ENCODE results near the gene METTL2A.
"Not testable (repeated sequence)": the region's sequence is repeated elsewhere in the genome, so short reads cannot be mapped to it uniquely, and the experiment has no call there.

METTL2A gene

GRCh38 chr17:62444063-62444462 lies 20.4 kb downstream of the METTL2A start:
- Histone ChIP-seq H3K9ac (ENCODE audit: low read depth, low read length) (no peak overlapping the region), H3K9me3 (ENCODE audit: insufficient read depth, low read depth, low read length) (no peaks in the 10 kb centered on the region), H3K36me3 (ENCODE audit: insufficient read depth, low read length) (peaks cover 77% of the 10 kb centered on the region), H3K27ac (ENCODE audit: low read depth, low read length) (no peak overlapping the region), H3K27me3 (ENCODE audit: insufficient read depth, low read length) (no peaks in the 10 kb centered on the region), H3K4me3 (ENCODE audit: low read length) (no peak overlapping the region), H3K4me1 (ENCODE audit: insufficient read depth, low read length) (no peaks in the 10 kb centered on the region)
- 97% methylated on average over 4 of the region's 4 CpGs for WGBS

- H3K4me1 ChIP-seq (ENCODE audit: insufficient read depth, low read length); H3K9ac ChIP-seq (ENCODE audit: low read depth, low read length); H3K9me3 ChIP-seq (ENCODE audit: insufficient read depth, low read depth, low read length); H3K27ac ChIP-seq (ENCODE audit: low read depth, low read length); H3K4me3 ChIP-seq (ENCODE audit: low read length); H3K27me3 ChIP-seq (ENCODE audit: insufficient read depth, low read length): not testable (repeated sequence)
- 98% methylated on average over 3 of the region's 4 CpGs for whole genome bisulfite sequencing
- peaks cover 71% of the 10 kb centered on the region for H3K36me3 ChIP-seq (ENCODE audit: insufficient read depth, low read length)
Observed at GRCh38 chr17:62445791-62446190, 22.1 kb downstream of the METTL2A start.

GRCh38 chr17:62452195-62452594 lies 28.5 kb downstream of the METTL2A start:
- not testable (repeated sequence) for H3K27ac ChIP-seq (ENCODE audit: low read depth, low read length); H3K9ac ChIP-seq (ENCODE audit: low read depth, low read length); H3K27me3 ChIP-seq (ENCODE audit: insufficient read depth, low read length); H3K4me3 ChIP-seq (ENCODE audit: low read length); H3K9me3 ChIP-seq (ENCODE audit: insufficient read depth, low read depth, low read length); H3K4me1 ChIP-seq (ENCODE audit: insufficient read depth, low read length)
- WGBS, result 96% methylated on average over 3 of the region's 4 CpGs
- H3K36me3 ChIP-seq (ENCODE audit: insufficient read depth, low read length), result peaks cover 21% of the 10 kb centered on the region

- not testable (repeated sequence) for H3K27ac ChIP-seq (ENCODE audit: low read depth, low read length); H3K4me3 ChIP-seq (ENCODE audit: low read length); H3K9me3 ChIP-seq (ENCODE audit: insufficient read depth, low read depth, low read length); H3K27me3 ChIP-seq (ENCODE audit: insufficient read depth, low read length); H3K4me1 ChIP-seq (ENCODE audit: insufficient read depth, low read length); H3K9ac ChIP-seq (ENCODE audit: low read depth, low read length)
- peaks cover 12% of the 10 kb centered on the region for H3K36me3 ChIP-seq (ENCODE audit: insufficient read depth, low read length)
- WGBS, result 81% methylated on average over 3 of the region's 5 CpGs
Observed at GRCh38 chr17:62453041-62453440, 29.3 kb downstream of the METTL2A start.

- H3K27ac ChIP-seq (ENCODE audit: low read depth, low read length); H3K4me1 ChIP-seq (ENCODE audit: insufficient read depth, low read length); H3K9ac ChIP-seq (ENCODE audit: low read depth, low read length); H3K36me3 ChIP-seq (ENCODE audit: insufficient read depth, low read length); H3K4me3 ChIP-seq (ENCODE audit: low read length); H3K27me3 ChIP-seq (ENCODE audit: insufficient read depth, low read length); H3K9me3 ChIP-seq (ENCODE audit: insufficient read depth, low read depth, low read length): not testable (repeated sequence)
- WGBS, result 90% methylated on average over 4 of the region's 4 CpGs
Observed at GRCh38 chr17:62453656-62454055, 30.0 kb downstream of the METTL2A start.

GRCh38 chr17:62454111-62454510 lies 30.4 kb downstream of the METTL2A start:
- H3K9ac ChIP-seq (ENCODE audit: low read depth, low read length); H3K9me3 ChIP-seq (ENCODE audit: insufficient read depth, low read depth, low read length); H3K4me3 ChIP-seq (ENCODE audit: low read length); H3K27ac ChIP-seq (ENCODE audit: low read depth, low read length); H3K4me1 ChIP-seq (ENCODE audit: insufficient read depth, low read length); H3K36me3 ChIP-seq (ENCODE audit: insufficient read depth, low read length); H3K27me3 ChIP-seq (ENCODE audit: insufficient read depth, low read length): not testable (repeated sequence)
- WGBS, result 87% methylated on average over 3 of the region's 3 CpGs

- no peaks in the 10 kb centered on the region for H3K4me1 ChIP-seq (ENCODE audit: insufficient read depth, low read length)
- H3K27me3 ChIP-seq (ENCODE audit: insufficient read depth, low read length), result no peaks in the 10 kb centered on the region
Observed at GRCh38 chr17:62456016-62456415, 32.3 kb downstream of the METTL2A start.

GRCh38 chr17:62458483-62458882 lies 34.8 kb downstream of the METTL2A start:
- not testable (repeated sequence) for H3K27me3 ChIP-seq (ENCODE audit: insufficient read depth, low read length); H3K4me1 ChIP-seq (ENCODE audit: insufficient read depth, low read length); H3K9ac ChIP-seq (ENCODE audit: low read depth, low read length); H3K4me3 ChIP-seq (ENCODE audit: low read length); H3K36me3 ChIP-seq (ENCODE audit: insufficient read depth, low read length); H3K9me3 ChIP-seq (ENCODE audit: insufficient read depth, low read depth, low read length); H3K27ac ChIP-seq (ENCODE audit: low read depth, low read length)
- 93% methylated on average over 10 of the region's 10 CpGs for WGBS

More at GRCh38 chr17:62456016-62456415, 32.3 kb downstream of the METTL2A start:
- no peaks in the 10 kb centered on the region for H3K9me3 ChIP-seq (ENCODE audit: insufficient read depth, low read depth, low read length)
- H3K27ac ChIP-seq (ENCODE audit: low read depth, low read length), result no peak overlapping the region
- 97% methylated on average over 7 of the region's 7 CpGs for WGBS
- no peaks in the 10 kb centered on the region for H3K36me3 ChIP-seq (ENCODE audit: insufficient read depth, low read length)
- H3K9ac ChIP-seq (ENCODE audit: low read depth, low read length), result no peak overlapping the region
- no peak overlapping the region for H3K4me3 ChIP-seq (ENCODE audit: low read length)

GRCh38 chr17:62464422-62464821 lies 40.7 kb downstream of the METTL2A start:
- WGBS, result 82% methylated on average over 2 of the region's 3 CpGs
- H3K27me3 ChIP-seq (ENCODE audit: insufficient read depth, low read length); H3K36me3 ChIP-seq (ENCODE audit: insufficient read depth, low read length); H3K27ac ChIP-seq (ENCODE audit: low read depth, low read length); H3K9ac ChIP-seq (ENCODE audit: low read depth, low read length); H3K4me1 ChIP-seq (ENCODE audit: insufficient read depth, low read length); H3K9me3 ChIP-seq (ENCODE audit: insufficient read depth, low read depth, low read length); H3K4me3 ChIP-seq (ENCODE audit: low read length): not testable (repeated sequence)

- H3K9ac ChIP-seq (ENCODE audit: low read depth, low read length); H3K9me3 ChIP-seq (ENCODE audit: insufficient read depth, low read depth, low read length); H3K4me1 ChIP-seq (ENCODE audit: insufficient read depth, low read length); H3K27me3 ChIP-seq (ENCODE audit: insufficient read depth, low read length); H3K27ac ChIP-seq (ENCODE audit: low read depth, low read length); H3K36me3 ChIP-seq (ENCODE audit: insufficient read depth, low read length); H3K4me3 ChIP-seq (ENCODE audit: low read length): not testable (repeated sequence)
- WGBS, result 94% methylated on average over 7 of the region's 7 CpGs
Observed at GRCh38 chr17:62465271-62465670, 41.6 kb downstream of the METTL2A start.

GRCh38 chr17:62470666-62471379 lies 47.1 kb downstream of the METTL2A start:
- H3K27me3 ChIP-seq (ENCODE audit: insufficient read depth, low read length); H3K36me3 ChIP-seq (ENCODE audit: insufficient read depth, low read length); H3K9me3 ChIP-seq (ENCODE audit: insufficient read depth, low read depth, low read length); H3K4me3 ChIP-seq (ENCODE audit: low read length); H3K27ac ChIP-seq (ENCODE audit: low read depth, low read length); H3K4me1 ChIP-seq (ENCODE audit: insufficient read depth, low read length); H3K9ac ChIP-seq (ENCODE audit: low read depth, low read length): not testable (repeated sequence)
- 86% methylated on average over 5 of the region's 8 CpGs for WGBS

GRCh38 chr17:62471380-62471880 lies 47.7 kb downstream of the METTL2A start:
- H3K27ac ChIP-seq (ENCODE audit: low read depth, low read length); H3K4me3 ChIP-seq (ENCODE audit: low read length); H3K9me3 ChIP-seq (ENCODE audit: insufficient read depth, low read depth, low read length); H3K36me3 ChIP-seq (ENCODE audit: insufficient read depth, low read length); H3K27me3 ChIP-seq (ENCODE audit: insufficient read depth, low read length); H3K4me1 ChIP-seq (ENCODE audit: insufficient read depth, low read length); H3K9ac ChIP-seq (ENCODE audit: low read depth, low read length): not testable (repeated sequence)
- 90% methylated on average over 7 of the region's 9 CpGs for WGBS
